Activated T-helper 17 cell treated with anti-CD3 and anti-CD28 coated beads, Interleukin-2, amount 50 U/mL, for 72 hours (primary cell): ENCODE data around the gene PSEN2. TPM values are rescaled to one million over a fixed set of nuclear protein-coding genes. Genes with fewer than 3 reads are reported as not detected.
A peak's percentile ranks its signal among the peaks of the same experiment; 100 is the strongest.
"Not testable (repeated sequence)": the region's sequence is repeated elsewhere in the genome, so short reads cannot be mapped to it uniquely, and the experiment has no call there.

ENCODE experiments used
- ATAC-seq: fragments of 150-1000 bp; cut with Tn5 transposase; replicated peaks from 2 replicates; pipeline ENCODE4 v1.10.0; 2021; ENCODE audit warnings: mild to moderate bottlenecking, moderate library complexity
- H3K27ac Mint-ChIP-seq: one replicate; pipeline ENCODE4 v1.8.0; 2022; ENCODE audit warnings: mixed read lengths
- H3K27me3 Mint-ChIP-seq: one replicate; pipeline ENCODE4 v1.8.0; 2022; ENCODE audit warnings: mixed read lengths
- H3K36me3 Mint-ChIP-seq: one replicate; pipeline ENCODE4 v1.8.0; 2022; ENCODE audit warnings: low read depth, mild to moderate bottlenecking, mixed read lengths
- H3K4me1 Mint-ChIP-seq: one replicate; pipeline ENCODE4 v1.8.0; 2022; ENCODE audit warnings: mixed read lengths
- H3K4me3 Mint-ChIP-seq: one replicate; pipeline ENCODE4 v1.8.0; 2022; ENCODE audit warnings: mild to moderate bottlenecking, mixed read lengths
- H3K9me3 Mint-ChIP-seq: one replicate; pipeline ENCODE4 v1.8.0; 2022; ENCODE audit warnings: mixed read lengths
- total RNA-seq, 2 donors: library from RNA; stranded (reverse); gene quantifications; one replicate each; pipeline ENCODE4 v1.2.3, GENCODE V29; 2022

The PSEN2 gene
- total RNA-seq, 2 donors from 2014 or later = 8.2 to 11.0 TPM

DNA sequence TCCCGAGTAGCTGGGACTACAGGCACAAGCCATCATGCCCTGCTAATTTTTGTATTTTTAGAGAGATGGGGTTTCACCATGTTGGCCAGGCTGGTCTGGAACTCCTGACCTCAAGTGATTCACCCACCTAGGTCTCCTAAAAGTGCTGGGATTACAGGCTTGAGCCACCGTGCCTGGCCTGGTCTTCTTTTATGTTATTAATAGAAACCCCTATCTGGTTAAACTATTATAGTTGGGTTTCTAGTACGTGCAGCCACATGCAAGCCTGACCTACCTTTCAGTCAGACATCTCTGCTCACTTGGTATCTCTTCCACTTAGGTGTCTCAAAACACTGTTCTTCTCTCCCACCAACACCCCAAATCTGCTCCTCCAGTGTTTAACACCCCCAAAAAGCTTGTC lies 34.4 kb downstream of the PSEN2 start:
- no peaks in the 10 kb centered on the region for H3K9me3 Mint-ChIP-seq
- no peak for ATAC-seq
- H3K4me3 Mint-ChIP-seq = no peak overlapping the region
- no peaks in the 10 kb centered on the region for H3K36me3 Mint-ChIP-seq
- H3K4me1 Mint-ChIP-seq = no peaks in the 10 kb centered on the region
- H3K27ac Mint-ChIP-seq = no peak overlapping the region
- H3K27me3 Mint-ChIP-seq = no peaks in the 10 kb centered on the region

DNA sequence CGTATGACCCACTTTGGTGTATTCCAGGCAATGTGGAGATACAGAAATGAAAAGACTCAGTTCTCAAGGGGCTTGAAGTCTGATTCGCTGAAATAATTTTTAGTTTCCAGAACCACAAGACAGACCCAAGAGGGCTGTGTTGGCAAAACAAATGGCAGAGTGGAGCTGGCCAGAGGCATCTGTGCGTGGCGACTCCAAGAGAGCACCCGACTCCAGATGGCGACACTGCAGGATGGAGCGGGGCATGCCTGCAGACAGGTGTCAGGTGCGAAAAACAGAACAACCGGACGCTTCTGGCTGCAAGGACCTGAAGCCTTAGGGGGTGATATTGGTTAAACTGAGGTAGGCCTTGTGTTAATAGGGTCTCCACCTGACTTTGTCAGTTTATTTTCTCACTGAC lies 38.0 kb downstream of the PSEN2 start:
- Mint-ChIP-seq H3K27me3 (no peaks in the 10 kb centered on the region), H3K9me3 (no peaks in the 10 kb centered on the region), H3K4me3 (no peak overlapping the region), H3K4me1 (no peaks in the 10 kb centered on the region), H3K36me3 (no peaks in the 10 kb centered on the region), H3K27ac (no peak overlapping the region)
- no peak for ATAC-seq

DNA sequence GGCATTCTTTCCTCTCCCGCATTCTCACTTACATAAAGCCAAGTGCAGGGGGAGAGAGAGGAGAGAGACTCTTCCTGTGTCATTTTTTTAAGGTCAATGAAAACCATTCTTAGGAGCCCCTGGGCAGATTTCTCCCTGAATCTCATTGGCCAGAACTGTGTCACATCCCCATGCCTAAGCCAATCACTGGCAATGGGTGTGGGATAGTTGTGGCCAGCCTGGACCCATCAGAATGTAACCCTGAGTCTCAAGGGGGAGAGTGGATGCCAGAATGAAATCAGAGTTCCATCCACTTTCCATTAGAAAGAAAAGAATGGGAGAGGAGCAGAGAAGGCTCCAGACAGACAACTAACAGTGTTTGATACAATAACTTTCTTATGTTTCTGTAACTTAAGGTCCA lies 38.5 kb downstream of the PSEN2 start:
- Mint-ChIP-seq H3K27me3 (no peaks in the 10 kb centered on the region), H3K27ac (no peak overlapping the region), H3K4me3 (no peak overlapping the region), H3K4me1 (no peaks in the 10 kb centered on the region), H3K9me3 (no peaks in the 10 kb centered on the region), H3K36me3 (no peaks in the 10 kb centered on the region)
- ATAC-seq = no peak

DNA sequence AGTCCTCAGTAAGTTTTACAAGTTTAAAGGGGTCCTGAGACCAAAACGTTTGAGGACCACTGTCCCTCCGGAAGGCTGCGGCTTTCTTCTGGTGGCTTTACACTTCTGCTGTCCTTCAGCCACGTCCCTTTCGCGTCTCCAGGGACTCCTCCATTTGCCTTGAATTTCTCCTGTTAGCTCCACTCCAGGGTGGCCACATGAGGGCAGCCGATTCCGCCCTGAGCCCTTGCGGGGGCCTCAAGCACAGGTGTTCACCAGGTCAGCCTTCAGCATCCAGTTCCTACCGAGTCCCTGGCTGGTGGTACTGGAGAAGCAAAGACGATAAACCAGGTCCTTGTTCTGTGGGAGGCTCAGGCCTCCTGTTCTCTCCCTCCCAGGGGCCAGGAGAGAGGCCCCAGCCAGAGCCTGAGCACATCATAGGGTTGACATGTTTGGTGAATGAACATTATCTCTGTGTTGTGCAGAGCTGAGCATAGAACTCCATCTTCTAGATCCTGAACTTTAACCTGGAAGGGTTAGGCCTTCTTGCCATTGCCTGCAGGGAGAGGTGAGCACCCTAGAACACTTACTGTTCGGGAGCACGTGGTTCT lies 42.3 kb downstream of the PSEN2 start:
- Mint-ChIP-seq H3K27ac (no peak overlapping the region), H3K4me1 (no peaks in the 10 kb centered on the region), H3K27me3 (peaks cover 3% of the 10 kb centered on the region), H3K36me3 (no peaks in the 10 kb centered on the region), H3K4me3 (no peak overlapping the region), H3K9me3 (no peaks in the 10 kb centered on the region)
- peak; percentile 77 for ATAC-seq

DNA sequence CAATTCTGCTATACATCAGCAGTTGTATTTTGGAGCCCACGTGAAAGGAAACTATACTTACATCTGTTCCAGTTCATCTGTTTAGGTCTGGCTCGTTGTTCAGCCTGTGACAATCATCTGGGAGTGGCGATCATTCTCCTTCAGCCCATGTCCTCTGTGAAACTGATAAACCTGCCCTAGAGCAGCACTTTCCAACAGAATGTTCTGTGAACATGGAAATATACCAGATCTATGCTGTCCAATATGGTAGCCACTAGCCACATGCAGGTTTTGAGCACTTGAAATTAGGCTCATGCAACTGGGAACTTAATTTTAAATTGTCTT lies 45.2 kb downstream of the PSEN2 start:
- Mint-ChIP-seq H3K36me3 (no peaks in the 10 kb centered on the region), H3K9me3 (no peaks in the 10 kb centered on the region), H3K4me1 (no peaks in the 10 kb centered on the region), H3K4me3 (no peak overlapping the region), H3K27ac (no peak overlapping the region), H3K27me3 (peaks cover 3% of the 10 kb centered on the region)
- ATAC-seq = no peak

DNA sequence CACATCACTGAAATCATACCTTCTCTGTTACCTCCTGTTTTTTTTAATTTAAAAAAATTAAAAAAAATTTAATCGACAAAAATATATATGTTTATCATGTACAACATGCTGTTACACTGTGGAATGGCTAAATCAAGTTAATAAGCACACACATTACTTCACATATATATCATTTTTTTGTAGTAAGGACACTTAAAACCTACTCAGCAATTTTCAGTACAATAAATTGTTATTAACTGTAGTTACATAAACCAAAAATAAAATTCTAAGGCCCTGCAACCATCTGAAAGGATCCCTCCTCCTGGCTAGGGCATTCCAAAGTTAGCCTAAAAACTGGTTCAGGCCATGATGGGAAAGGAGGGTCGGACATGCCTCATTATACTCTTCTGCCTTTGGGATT lies 46.1 kb downstream of the PSEN2 start:
- Mint-ChIP-seq H3K4me1 (no peaks in the 10 kb centered on the region), H3K27ac (no peak overlapping the region), H3K4me3 (no peak overlapping the region), H3K9me3 (no peaks in the 10 kb centered on the region), H3K36me3 (no peaks in the 10 kb centered on the region), H3K27me3 (peaks cover 3% of the 10 kb centered on the region)
- no peak for ATAC-seq

DNA sequence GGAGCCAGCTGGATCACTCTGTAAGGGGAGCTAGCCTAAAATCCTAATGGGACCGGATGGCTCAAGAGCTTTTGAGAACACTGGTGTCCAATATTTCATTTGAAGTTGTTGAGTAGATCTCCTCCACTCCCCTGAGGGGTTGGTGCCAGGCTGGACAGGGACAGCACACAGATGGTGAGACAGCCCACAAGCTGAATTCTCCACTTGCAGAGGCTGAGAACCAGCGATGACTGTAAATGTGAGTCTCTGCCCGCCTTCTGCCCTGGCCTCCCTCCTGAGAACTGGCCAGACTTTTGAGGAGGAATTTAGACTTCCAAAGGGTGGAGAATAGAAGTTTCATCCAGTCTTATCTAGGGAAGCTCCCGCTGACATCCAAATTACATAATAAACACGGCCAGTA lies 49.2 kb downstream of the PSEN2 start:
- H3K36me3 Mint-ChIP-seq = no peaks in the 10 kb centered on the region
- H3K27ac Mint-ChIP-seq = no peak overlapping the region

DNA sequence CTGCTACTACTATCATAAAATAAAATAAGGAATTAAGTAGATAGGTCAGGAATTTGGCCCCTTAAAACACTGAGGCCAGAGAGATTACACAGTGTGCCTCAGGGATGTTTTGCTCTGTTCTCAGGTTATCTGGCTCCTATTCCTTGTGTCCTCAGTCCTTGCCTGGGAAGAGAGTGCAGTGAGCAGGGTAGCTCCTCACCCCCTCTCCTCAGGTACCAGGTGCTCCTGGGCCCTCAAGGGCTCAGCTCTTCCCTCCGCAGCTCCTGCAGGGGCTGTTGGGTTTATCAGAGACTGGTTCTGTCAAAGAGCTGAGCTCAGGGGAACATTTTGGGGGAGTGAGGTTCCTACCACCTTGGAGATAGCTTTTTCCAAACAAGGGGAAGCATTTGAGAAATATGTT lies 49.6 kb downstream of the PSEN2 start:
- Mint-ChIP-seq H3K9me3 (no peaks in the 10 kb centered on the region), H3K36me3 (no peaks in the 10 kb centered on the region), H3K27me3 (peaks cover 12% of the 10 kb centered on the region), H3K4me1 (no peaks in the 10 kb centered on the region), H3K4me3 (no peak overlapping the region), H3K27ac (no peak overlapping the region)
- no peak for ATAC-seq

More for the DNA sequence above, 49.2 kb downstream of the PSEN2 start:
- no peak overlapping the region for H3K4me3 Mint-ChIP-seq
- ATAC-seq = no peak
- H3K4me1 Mint-ChIP-seq = no peaks in the 10 kb centered on the region
- H3K9me3 Mint-ChIP-seq = no peaks in the 10 kb centered on the region
- H3K27me3 Mint-ChIP-seq = peaks cover 12% of the 10 kb centered on the region

DNA sequence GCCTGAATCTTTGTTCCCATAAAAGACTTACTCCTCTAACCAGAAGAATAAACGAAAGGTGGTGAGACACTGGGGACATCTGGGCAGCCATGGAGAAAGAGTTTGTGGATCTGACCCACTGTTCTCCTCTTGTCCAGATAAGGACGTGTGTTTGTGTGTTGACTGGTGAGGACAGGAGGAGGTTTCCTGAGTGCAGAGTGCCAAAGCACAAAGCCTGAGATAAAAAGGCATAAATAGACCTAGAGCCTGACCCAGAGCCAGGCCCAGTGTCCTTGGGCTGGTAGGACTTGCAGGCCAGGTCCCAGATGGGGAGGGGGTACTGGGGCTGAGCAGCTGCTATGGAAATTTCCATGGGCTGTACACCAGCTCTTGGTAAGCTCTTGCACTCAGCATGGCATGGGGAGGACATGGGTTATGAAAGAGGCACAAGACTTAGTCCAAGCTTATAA lies 50.1 kb downstream of the PSEN2 start:
- H3K36me3 Mint-ChIP-seq = no peaks in the 10 kb centered on the region
- no peak overlapping the region for H3K27ac Mint-ChIP-seq
- no peak for ATAC-seq
- H3K4me3 Mint-ChIP-seq = no peak overlapping the region
- H3K9me3 Mint-ChIP-seq = no peaks in the 10 kb centered on the region
- H3K4me1 Mint-ChIP-seq = no peaks in the 10 kb centered on the region
- peaks cover 12% of the 10 kb centered on the region for H3K27me3 Mint-ChIP-seq

DNA sequence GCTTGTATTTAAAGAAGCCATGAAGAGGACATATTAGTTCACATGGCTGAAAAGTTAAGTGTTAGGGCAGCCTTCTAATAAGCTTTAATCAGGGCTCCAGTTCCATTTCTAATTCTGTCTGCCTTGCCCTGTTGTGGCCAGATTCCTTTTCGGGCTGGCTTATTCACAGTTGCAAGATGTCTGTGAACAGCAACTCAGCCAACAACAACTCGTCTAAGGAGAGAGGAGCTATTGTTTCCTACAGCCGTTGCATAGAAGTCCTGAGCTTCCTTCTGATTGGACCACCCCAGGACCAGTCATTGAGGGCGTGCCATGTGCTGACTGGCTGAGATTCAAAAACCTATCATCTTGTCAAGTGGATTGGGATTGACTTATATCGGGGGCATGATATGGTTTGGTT lies 51.1 kb downstream of the PSEN2 start:
- no peaks in the 10 kb centered on the region for H3K4me1 Mint-ChIP-seq
- H3K27ac Mint-ChIP-seq = no peak overlapping the region
- no peak for ATAC-seq
- no peaks in the 10 kb centered on the region for H3K36me3 Mint-ChIP-seq
- peaks cover 12% of the 10 kb centered on the region for H3K27me3 Mint-ChIP-seq
- H3K9me3 Mint-ChIP-seq = no peaks in the 10 kb centered on the region
- H3K4me3 Mint-ChIP-seq = no peak overlapping the region

DNA sequence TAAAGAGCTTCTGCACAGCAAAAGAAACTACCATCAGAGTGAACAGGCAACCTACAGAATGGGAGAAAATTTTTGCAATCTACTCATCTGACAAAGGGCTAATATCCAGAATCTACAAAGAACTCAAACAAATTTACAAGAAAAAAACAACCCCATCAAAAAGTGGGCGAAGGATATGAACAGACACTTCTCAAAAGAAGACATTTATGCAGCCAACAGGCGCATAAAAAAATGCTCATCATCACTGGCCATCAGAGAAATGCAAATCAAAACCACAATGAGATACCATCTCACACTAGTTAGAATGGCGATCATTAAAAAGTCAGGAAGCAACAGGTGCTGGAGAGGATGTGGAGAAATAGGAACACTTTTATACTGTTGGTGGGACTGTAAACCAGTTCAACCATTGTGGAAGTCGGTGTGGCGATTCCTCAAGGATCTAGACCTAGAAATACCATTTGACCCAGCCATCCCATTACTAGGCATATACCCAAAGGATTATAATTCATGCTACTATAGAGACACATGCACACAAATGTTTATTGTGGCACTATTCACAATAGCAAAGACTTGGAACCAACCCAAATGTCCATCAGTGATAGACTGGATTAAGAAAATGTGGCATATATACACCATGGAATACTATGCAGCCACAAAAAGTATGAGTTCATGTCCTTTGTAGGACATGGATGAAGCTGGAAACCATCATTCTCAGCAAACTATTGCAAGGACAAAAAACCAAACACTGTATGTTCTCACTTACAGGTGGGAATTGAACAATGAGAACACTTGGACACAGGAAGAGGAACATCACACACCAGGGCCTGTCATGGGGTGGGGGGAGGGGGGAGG lies 59.1 kb downstream of the PSEN2 start:
- H3K27me3 Mint-ChIP-seq, ATAC-seq, H3K9me3 Mint-ChIP-seq, H3K27ac Mint-ChIP-seq, H3K4me3 Mint-ChIP-seq, H3K36me3 Mint-ChIP-seq, H3K4me1 Mint-ChIP-seq: not testable (repeated sequence)

DNA sequence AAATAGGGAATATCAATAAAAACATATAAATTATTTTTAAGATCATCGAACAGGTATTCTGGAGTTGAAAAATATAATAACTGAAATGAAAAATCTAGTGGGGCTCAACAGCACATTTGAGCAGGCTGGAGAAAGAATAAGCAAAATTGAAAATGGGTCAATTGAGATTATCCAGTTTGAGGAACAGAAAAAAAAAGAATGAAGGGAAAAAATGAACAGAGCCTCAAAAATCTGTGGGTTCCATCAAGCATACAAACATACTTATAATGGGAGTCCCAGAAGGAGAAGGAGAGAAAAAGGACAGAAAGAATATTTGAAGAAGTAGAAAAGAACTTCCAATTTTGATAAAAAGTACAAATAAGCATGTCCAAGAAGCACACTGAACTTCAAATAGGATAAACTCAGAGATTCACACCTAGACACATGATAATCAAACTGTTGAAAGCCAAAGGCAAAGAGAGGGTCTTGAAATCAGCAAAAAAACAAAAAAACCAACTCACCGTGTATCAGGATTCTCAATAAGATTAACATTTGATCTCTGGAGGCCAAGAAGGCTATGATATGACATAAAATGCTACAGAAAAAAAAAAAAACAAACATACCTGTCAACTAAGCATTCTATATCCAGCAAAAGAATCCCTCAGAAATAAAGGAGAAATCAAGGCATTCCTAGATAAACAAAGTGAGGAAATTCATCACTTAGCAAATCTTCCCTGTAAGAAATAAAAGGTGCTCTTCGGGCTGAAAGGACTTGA lies 64.2 kb downstream of the PSEN2 start:
- H3K27ac Mint-ChIP-seq = no peak overlapping the region
- H3K4me1 Mint-ChIP-seq = peaks cover 6% of the 10 kb centered on the region
- H3K9me3 Mint-ChIP-seq = peaks cover 7% of the 10 kb centered on the region
- no peaks in the 10 kb centered on the region for H3K27me3 Mint-ChIP-seq
- no peaks in the 10 kb centered on the region for H3K36me3 Mint-ChIP-seq
- no peak overlapping the region for H3K4me3 Mint-ChIP-seq
- ATAC-seq = no peak

DNA sequence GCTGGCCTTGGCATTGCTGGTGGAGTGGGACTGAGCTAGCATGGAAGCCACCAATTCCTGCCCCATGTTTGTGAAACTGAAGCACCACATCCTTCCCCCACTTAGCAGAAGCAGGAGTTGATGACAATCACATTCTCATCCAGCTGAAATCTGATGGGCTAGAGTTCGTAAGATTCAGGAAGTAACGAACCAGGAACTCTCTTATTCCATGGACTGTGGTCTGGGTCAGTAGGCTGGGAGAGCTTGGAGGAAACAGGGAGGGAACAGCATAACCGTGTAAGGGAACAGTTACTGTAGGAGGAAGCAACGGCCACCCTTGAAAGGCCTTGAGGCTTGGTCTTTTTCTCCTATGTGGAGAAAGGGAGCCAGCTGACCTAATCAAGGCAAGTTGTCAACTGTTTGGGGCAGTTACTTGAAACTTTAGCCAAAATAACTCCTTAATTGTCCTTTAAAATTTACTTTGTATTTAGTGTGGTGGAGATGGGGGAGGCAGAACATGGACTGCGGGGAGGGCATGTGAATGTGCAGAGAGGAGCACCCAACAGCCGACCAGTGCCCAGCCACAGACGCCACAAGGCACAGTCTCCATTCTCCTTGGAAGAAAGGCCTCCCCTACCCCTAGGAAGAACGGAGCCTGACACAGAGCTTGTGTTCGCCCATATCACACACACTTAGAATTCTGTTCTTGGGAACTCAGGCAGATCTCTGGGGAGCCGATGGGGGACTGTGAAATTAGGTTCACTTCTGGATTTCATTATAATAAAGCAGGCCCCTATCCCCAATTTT lies 67.7 kb downstream of the PSEN2 start:
- peak overlapping the region; percentile 87 for H3K4me3 Mint-ChIP-seq
- no peaks in the 10 kb centered on the region for H3K27me3 Mint-ChIP-seq
- H3K9me3 Mint-ChIP-seq = peaks cover 7% of the 10 kb centered on the region
- H3K27ac Mint-ChIP-seq = peak overlapping the region; percentile 94
- no peak for ATAC-seq
- H3K36me3 Mint-ChIP-seq = no peaks in the 10 kb centered on the region
- peaks cover 16% of the 10 kb centered on the region for H3K4me1 Mint-ChIP-seq

DNA sequence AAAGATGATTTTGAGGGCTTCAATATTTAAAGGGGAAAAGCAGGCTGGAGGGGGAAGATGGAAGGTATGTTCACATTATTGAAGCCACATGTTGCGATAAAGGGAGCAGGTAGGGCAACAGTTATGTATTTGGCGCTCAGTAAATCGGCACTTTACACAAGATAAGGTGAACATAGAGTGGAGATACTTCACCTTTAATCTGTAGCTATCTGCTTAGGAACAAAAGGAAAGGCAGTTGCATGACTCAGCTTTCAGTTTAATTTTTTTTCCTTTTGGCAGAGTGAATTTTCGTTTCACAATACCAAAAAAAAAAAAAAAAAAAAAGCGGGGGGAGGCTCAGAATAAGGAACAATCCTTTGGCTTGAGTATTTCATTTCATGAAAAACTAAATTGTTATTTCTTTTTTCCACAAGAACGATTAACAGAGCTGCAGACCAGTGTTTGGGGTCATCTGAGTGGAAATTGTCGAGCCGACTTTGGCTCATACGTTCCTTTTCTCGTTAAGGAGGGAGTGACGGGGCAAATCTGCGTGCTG lies 68.6 kb downstream of the PSEN2 start:
- Mint-ChIP-seq H3K4me3 (peak overlapping the region; percentile 87), H3K36me3 (no peaks in the 10 kb centered on the region), H3K27me3 (no peaks in the 10 kb centered on the region), H3K4me1 (peaks cover 24% of the 10 kb centered on the region), H3K27ac (peak overlapping the region; percentile 94), H3K9me3 (peaks cover 7% of the 10 kb centered on the region)
- no peak for ATAC-seq
